Muscle layer of duodenum (tissue), 2 donors: Measurements from ENCODE around the gene SPACDR.
A peak's percentile ranks its signal among the peaks of the same experiment; 100 is the strongest.

Source experiments
- H3K27ac ChIP-seq: one replicate; pipeline ENCODE4 v1.7.0; 2013; ENCODE audit warnings: mild to moderate bottlenecking, low read length
- H3K27me3 ChIP-seq: one replicate; pipeline ENCODE4 v1.7.0; 2013; ENCODE audit warnings: low read depth, mild to moderate bottlenecking, control low read depth, low read length
- H3K36me3 ChIP-seq, 2 donors: one replicate each; pipeline ENCODE4 v1.7.0; 2013; ENCODE audit warnings: low read length in 2 of 2, control low read depth in 1 of 2, mild to moderate bottlenecking in 1 of 2; ENCODE audit not compliant: insufficient read depth in 2 of 2, control insufficient read depth in 1 of 2
- H3K4me1 ChIP-seq, 2 donors: one replicate each; pipeline ENCODE4 v1.7.0; 2013; ENCODE audit warnings: low read length in 2 of 2, mild to moderate bottlenecking in 2 of 2, control low read depth in 1 of 2, moderate library complexity in 1 of 2; ENCODE audit not compliant: insufficient read depth in 2 of 2, control insufficient read depth in 1 of 2
- H3K4me3 ChIP-seq, 2 donors: one replicate each; pipeline ENCODE4 v1.7.0; 2013; ENCODE audit warnings: low read length in 2 of 2, low read depth in 1 of 2, mild to moderate bottlenecking in 1 of 2
- H3K9me3 ChIP-seq, 2 donors: one replicate each; pipeline ENCODE4 v1.7.0; 2013; ENCODE audit warnings: low read length in 2 of 2, control low read depth in 1 of 2, mild to moderate bottlenecking in 1 of 2; ENCODE audit not compliant: control insufficient read depth in 1 of 2
- donor health status: healthy.

SPACDR gene

GRCh38 chr7:100431286-100431735 lies 32.7 kb downstream of the SPACDR start:
- no peaks in the 10 kb centered on the region for H3K9me3 ChIP-seq
- peaks cover 26 to 28% of the 10 kb centered on the region in 2 donors for H3K36me3 ChIP-seq
- peak overlapping the region; percentile 19 for H3K27ac ChIP-seq
- H3K4me3 ChIP-seq, result peak overlapping the region in 1 of 2 donors; percentile 82
- H3K27me3 ChIP-seq, result no peaks in the 10 kb centered on the region
- H3K4me1 ChIP-seq, result peaks cover 0 to 44% of the 10 kb centered on the region in 2 donors

GRCh38 chr7:100430493-100431285 lies 33.4 kb downstream of the SPACDR start:
- Histone ChIP-seq H3K4me3 (peak overlapping the region; percentile 64 to 82), H3K36me3 (peaks cover 26 to 28% of the 10 kb centered on the region in 2 donors), H3K27ac (peak overlapping the region; percentile 73), H3K27me3 (no peaks in the 10 kb centered on the region), H3K4me1 (peaks cover 0 to 43% of the 10 kb centered on the region in 2 donors), H3K9me3 (no peaks in the 10 kb centered on the region)

- Histone ChIP-seq H3K4me3 (peak within 1 kb of the TSS; percentile 70 to 82), H3K27me3 (no peaks in the 10 kb centered on the region), H3K36me3 (peaks cover 24 to 27% of the 10 kb centered on the region in 2 donors), H3K4me1 (peaks cover 0 to 35% of the 10 kb centered on the region in 2 donors), H3K9me3 (no peaks in the 10 kb centered on the region), H3K27ac (peak within 1 kb of the TSS; percentile 99)
Measured at GRCh38 chr7:100429637-100430492, 34.2 kb downstream of the SPACDR start, which contains the start of gene MEPCE. TSS of gene MEPCE (plus strand) at chr7:100429831. CDS start at chr7:100430019, 188 bp downstream.

- Histone ChIP-seq H3K4me1 (peaks cover 0 to 30% of the 10 kb centered on the region in 2 donors), H3K4me3 (peak overlapping the region; percentile 70 to 82), H3K9me3 (no peaks in the 10 kb centered on the region), H3K36me3 (peaks cover 17 to 22% of the 10 kb centered on the region in 2 donors), H3K27me3 (no peaks in the 10 kb centered on the region), H3K27ac (peak overlapping the region; percentile 99)
Measured at GRCh38 chr7:100428967-100429636, 35.0 kb downstream of the SPACDR start.

- Histone ChIP-seq H3K36me3 (peaks cover 12 to 15% of the 10 kb centered on the region in 2 donors), H3K27ac (peak within 1 kb of the TSS; percentile 99), H3K4me1 (peaks cover 0 to 30% of the 10 kb centered on the region in 2 donors), H3K4me3 (peak within 1 kb of the TSS; percentile 70 to 82), H3K9me3 (no peaks in the 10 kb centered on the region), H3K27me3 (no peaks in the 10 kb centered on the region)
Measured at GRCh38 chr7:100428199-100428966, 35.7 kb downstream of the SPACDR start, which contains the start of gene ZCWPW1. TSS of gene ZCWPW1 (minus strand) at chr7:100428703. CDS start at chr7:100420649, 8,054 bp downstream.

- H3K27ac ChIP-seq, result no peak overlapping the region
- no peaks in the 10 kb centered on the region for H3K9me3 ChIP-seq
- H3K4me3 ChIP-seq, result peak overlapping the region; percentile 66 to 70
- H3K4me1 ChIP-seq, result peaks cover 0 to 30% of the 10 kb centered on the region in 2 donors
- peaks cover 9 to 10% of the 10 kb centered on the region in 2 donors for H3K36me3 ChIP-seq
- H3K27me3 ChIP-seq, result no peaks in the 10 kb centered on the region
Measured at GRCh38 chr7:100427762-100428198, 36.3 kb downstream of the SPACDR start.

GRCh38 chr7:100426516-100426915 lies 37.5 kb downstream of the SPACDR start:
- Histone ChIP-seq H3K9me3 (no peaks in the 10 kb centered on the region), H3K36me3 (peaks cover 0 to 10% of the 10 kb centered on the region in 2 donors), H3K27ac (no peak overlapping the region), H3K4me3 (no peak overlapping the region), H3K4me1 (peaks cover 0 to 18% of the 10 kb centered on the region in 2 donors), H3K27me3 (no peaks in the 10 kb centered on the region)

GRCh38 chr7:100425347-100425746 lies 38.7 kb downstream of the SPACDR start:
- Histone ChIP-seq H3K4me1 (peaks cover 0 to 6% of the 10 kb centered on the region in 2 donors), H3K4me3 (no peak overlapping the region), H3K36me3 (peaks cover 0 to 10% of the 10 kb centered on the region in 2 donors), H3K27ac (no peak overlapping the region), H3K9me3 (no peaks in the 10 kb centered on the region), H3K27me3 (no peaks in the 10 kb centered on the region)

- Histone ChIP-seq H3K27ac (no peak overlapping the region), H3K4me1 (peaks cover 0 to 5% of the 10 kb centered on the region in 2 donors), H3K27me3 (no peaks in the 10 kb centered on the region), H3K9me3 (no peaks in the 10 kb centered on the region), H3K36me3 (peaks cover 0 to 1% of the 10 kb centered on the region in 2 donors), H3K4me3 (no peak overlapping the region)
Measured at GRCh38 chr7:100423315-100423714, 40.7 kb downstream of the SPACDR start.

GRCh38 chr7:100419660-100420226 lies 44.3 kb downstream of the SPACDR start:
- H3K4me1 ChIP-seq, result no peaks in the 10 kb centered on the region
- no peaks in the 10 kb centered on the region for H3K36me3 ChIP-seq
- no peak overlapping the region for H3K4me3 ChIP-seq
- no peaks in the 10 kb centered on the region for H3K9me3 ChIP-seq
- no peaks in the 10 kb centered on the region for H3K27me3 ChIP-seq
- no peak overlapping the region for H3K27ac ChIP-seq
